ENCODE data around the gene PNP.

DNA sequence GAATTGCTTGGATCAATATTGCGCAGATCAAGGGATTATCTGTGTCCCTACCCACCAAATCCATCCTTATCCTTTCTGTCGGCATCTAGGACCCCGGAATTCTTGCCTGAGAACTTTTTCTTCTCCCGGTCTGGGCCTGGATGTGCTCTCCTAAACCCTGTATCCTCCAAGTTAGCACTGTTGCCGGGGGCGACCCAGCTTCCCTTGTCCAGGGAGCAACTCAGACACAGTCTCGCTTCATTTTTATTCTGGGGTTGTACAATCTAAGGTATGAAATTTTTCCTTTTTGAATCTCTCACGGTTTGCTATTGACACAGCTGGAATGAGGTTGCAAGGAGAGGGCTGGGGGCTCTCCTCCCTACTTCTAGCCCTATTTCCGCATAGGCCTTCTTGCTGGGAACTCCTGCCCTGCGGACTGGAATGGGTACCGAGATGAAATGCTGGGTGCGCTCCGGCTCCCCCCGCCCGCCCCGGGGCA, 403 bp upstream of the PNP start:
- TF ChIP-seq WT1 (tag by site-specific recombination; IDR thresholded peaks at IDR 0.05) (no peak), CTCF (tag by site-specific recombination; IDR thresholded peaks at IDR 0.05) (no peak), ZNF529 (tag by site-specific recombination; IDR thresholded peaks at IDR 0.05; ENCODE audit: insufficient replicate concordance) (no peak), ZNF501 (tag by site-specific recombination; IDR thresholded peaks at IDR 0.05) (no peak), ZBTB17 (tag by site-specific recombination; IDR thresholded peaks at IDR 0.05) (no peak), ZBTB8A (tag by site-specific recombination; IDR thresholded peaks at IDR 0.05) (no peak), ZNF169 (tag by site-specific recombination; IDR thresholded peaks at IDR 0.05) (no peak)

All from HEK293 (cell line).